HCT116 (cell line): ENCODE data around the gene RUNX2. TPM values are rescaled to one million over a fixed set of nuclear protein-coding genes. Genes with fewer than 3 reads are reported as not detected.

Experiments
- ATAC-seq: fragments of 200-7000 bp; cut with Tn5 transposase; 2 replicates; pipeline ENCODE4 v1.9.1; 2020; ENCODE audit warnings: mild to moderate bottlenecking, moderate library complexity
- BruUV-seq: library from RNA; stranded (reverse); fragments of 400-500 nt; replicated peaks from 2 replicates; lab custom pipeline; 2021; lab: Mats Ljungman, UMichigan
- CTCF ChIA-PET: fragments of 300-600 bp; sonication (Branson Sonifier 250); formaldehyde crosslinking; loops from one replicate; lab custom pipeline; 2021; ENCODE audit warnings: antibody characterized with exemption; lab: Charles Lee
- POLR2A ChIA-PET: fragments of 300-600, 350-600 bp; sonication (Branson Sonifier 250); formaldehyde crosslinking; loops from one replicate; lab custom pipeline; 2021; ENCODE audit warnings: antibody characterized with exemption; lab: Charles Lee
- RAD21 ChIA-PET, 2 experiments: fragments of 300-600 bp; sonication (Branson Sonifier 250); formaldehyde crosslinking; loops; one replicate each; lab custom pipeline; 2023; ENCODE audit warnings: low total read pairs in 2 of 2; ENCODE audit not compliant: uncharacterized antibody in 2 of 2, unreplicated experiment in 2 of 2, low non-redundant PET in 1 of 2; lab: Charles Lee
- DNase-seq: peaks from one replicate; pipeline ENCODE4 v3.0.0-alpha.2; 2010; ENCODE audit warnings: low read depth, low spot score
- H2AFZ ChIP-seq: fragments of 200-600 bp; shearing (Covaris generic), sonication (generic); 2 replicates; pipeline ENCODE4 v1.6.1; 2017; ENCODE audit warnings: low read depth, mixed run types, mixed read lengths, antibody characterized with exemption, low read length; ENCODE audit not compliant: poor library complexity, severe bottlenecking
- H3K27ac ChIP-seq: 2 replicates; pipeline ENCODE4 v1.5.1; 2012; ENCODE audit warnings: low read depth, low read length
- H3K27me3 ChIP-seq: fragments of 200-600 bp; sonication (generic); 2 replicates; pipeline ENCODE4 v1.6.1; 2016; ENCODE audit warnings: mixed run types, low read length, mixed read lengths; ENCODE audit not compliant: insufficient read depth
- H3K36me3 ChIP-seq, 2 experiments: fragments of 200-500 bp in 1 of 2; fragments of 200-600 bp in 1 of 2; sonication (Bioruptor generic) in 1 of 2; sonication (generic) in 1 of 2; 2 replicates each; pipeline versions ENCODE4 v1.5.1 to v1.6.1; 2014 to 2016; ENCODE audit warnings: low read length in 2 of 2, inconsistent platforms in 1 of 2, mixed read lengths in 1 of 2, mixed run types in 1 of 2; ENCODE audit not compliant: insufficient read depth in 2 of 2, control insufficient read depth in 1 of 2
- H3K4me1 ChIP-seq, 2 experiments: fragments of 200-600 bp in 1 of 2; sonication (generic) in 1 of 2; 2 replicates each; pipeline versions ENCODE4 v1.5.1 to v1.6.1; 2012 to 2017; ENCODE audit warnings: low read length in 2 of 2, inconsistent platforms in 1 of 2, mild to moderate bottlenecking in 1 of 2, mixed read lengths in 1 of 2, mixed run types in 1 of 2, moderate library complexity in 1 of 2; ENCODE audit not compliant: insufficient read depth in 2 of 2, control insufficient read depth in 1 of 2
- H3K4me2 ChIP-seq: fragments of 200-600 bp; sonication (generic); 2 replicates; pipeline ENCODE4 v1.6.1; 2017; ENCODE audit warnings: mixed run types, low read length, mixed read lengths
- H3K4me3 ChIP-seq, 2 experiments: fragments of 200-600 bp in 1 of 2; sonication (generic) in 1 of 2; replicated peaks in 1 of 2; 2 replicates each; pipeline ENCODE4 v1.5.1; 2011 to 2016; ENCODE audit warnings: low read length in 2 of 2, control low read depth in 1 of 2, low read depth in 1 of 2, mild to moderate bottlenecking in 1 of 2, mixed read lengths in 1 of 2, mixed run types in 1 of 2
- H3K79me2 ChIP-seq: fragments of 200-600 bp; sonication (generic); 2 replicates; pipeline ENCODE4 v1.6.1; 2017; ENCODE audit warnings: mild to moderate bottlenecking, mixed run types, low read length, moderate library complexity, mixed read lengths; ENCODE audit not compliant: insufficient read depth
- H3K9ac ChIP-seq: fragments of 200-600 bp; sonication (generic); 2 replicates; pipeline ENCODE4 v1.6.1; 2016; ENCODE audit warnings: low read length, mixed read lengths
- H3K9me2 ChIP-seq: fragments of 200-600 bp; sonication (generic), shearing (Covaris generic); 2 replicates; pipeline ENCODE4 v1.6.1; 2017; ENCODE audit warnings: mixed run types, mild to moderate bottlenecking, moderate library complexity; ENCODE audit not compliant: insufficient read depth
- H3K9me3 ChIP-seq, 2 experiments: fragments of 200-500 bp in 1 of 2; fragments of 200-600 bp in 1 of 2; sonication (Bioruptor generic) in 1 of 2; sonication (generic) in 1 of 2; 2 replicates each; pipeline ENCODE4 v1.6.1; 2014 to 2017; ENCODE audit warnings: low read length in 2 of 2, mixed read lengths in 2 of 2, inconsistent platforms in 1 of 2, low read depth in 1 of 2, mild to moderate bottlenecking in 1 of 2, mixed run types in 1 of 2, moderate library complexity in 1 of 2; ENCODE audit not compliant: control insufficient read depth in 1 of 2, insufficient read depth in 1 of 2
- H4K20me1 ChIP-seq: fragments of 200-600 bp; sonication (generic), shearing (Covaris generic); 2 replicates; pipeline ENCODE4 v1.6.1; 2017; ENCODE audit warnings: mixed run types, mild to moderate bottlenecking, moderate library complexity; ENCODE audit not compliant: insufficient read depth
- ATF3 ChIP-seq: IDR thresholded peaks from 2 replicates; pipeline ENCODE4 v1.6.1; 2012
- CBX3 ChIP-seq: IDR thresholded peaks from 2 replicates; pipeline ENCODE4 v1.6.1; 2012; ENCODE audit warnings: low read depth
- CEBPB ChIP-seq: IDR thresholded peaks from 2 replicates; pipeline ENCODE4 v1.6.1; 2012; ENCODE audit warnings: low read depth
- CTCF ChIP-seq, 3 experiments: fragments of 200-600 bp in 1 of 3; sonication (generic) in 1 of 3; IDR thresholded peaks in 2 of 3; conservative IDR thresholded peaks in 1 of 3; 2 replicates each; pipeline ENCODE4 v1.5.1; 2012 to 2017; ENCODE audit warnings: low read depth in 2 of 3, low read length in 2 of 3, antibody characterized with exemption in 1 of 3, borderline replicate concordance in 1 of 3, control low read depth in 1 of 3, mild to moderate bottlenecking in 1 of 3, mixed read lengths in 1 of 3, mixed run types in 1 of 3, moderate library complexity in 1 of 3; ENCODE audit not compliant: insufficient read depth in 1 of 3
- EGR1 ChIP-seq: IDR thresholded peaks from 2 replicates; pipeline ENCODE4 v1.6.1; 2012; ENCODE audit warnings: low read depth
- ELF1 ChIP-seq: IDR thresholded peaks from 2 replicates; pipeline ENCODE4 v1.6.1; 2012; ENCODE audit warnings: low read depth, borderline replicate concordance
- EZH2 ChIP-seq: fragments of 200-600 bp; sonication (generic); IDR thresholded peaks from 2 replicates; pipeline ENCODE4 v1.6.1; 2017; ENCODE audit warnings: antibody characterized with exemption, mixed run types
- EZH2phosphoT487 ChIP-seq: fragments of 200-600 bp; IDR thresholded peaks from 2 replicates; pipeline ENCODE4 v1.6.1; 2018; ENCODE audit warnings: antibody characterized with exemption, borderline replicate concordance
- FOSL1 ChIP-seq: IDR thresholded peaks from 2 replicates; pipeline ENCODE4 v1.6.1; 2012; ENCODE audit warnings: low read depth
- JUND ChIP-seq: IDR thresholded peaks from 2 replicates; pipeline ENCODE4 v1.6.1; 2012
- MAX ChIP-seq: IDR thresholded peaks from 2 replicates; pipeline ENCODE4 v1.6.1; 2012
- POLR2A ChIP-seq: IDR thresholded peaks from 2 replicates; pipeline ENCODE4 v1.7.0; 2011; ENCODE audit warnings: borderline replicate concordance; ENCODE audit not compliant: insufficient read depth, insufficient read length; ENCODE audit errors: extremely low read depth
- POLR2AphosphoS5 ChIP-seq: IDR thresholded peaks from 2 replicates; pipeline ENCODE4 v1.6.1; 2011; ENCODE audit warnings: mild to moderate bottlenecking, low read depth, low read length, moderate library complexity
- RAD21 ChIP-seq: IDR thresholded peaks from 2 replicates; pipeline ENCODE4 v1.6.1; 2012; ENCODE audit warnings: low read depth, mild to moderate bottlenecking
- REST ChIP-seq: IDR thresholded peaks from 2 replicates; pipeline ENCODE4 v1.6.1; 2012; ENCODE audit warnings: low read depth
- SRF ChIP-seq: IDR thresholded peaks from 2 replicates; pipeline ENCODE4 v1.6.1; 2012; ENCODE audit warnings: low read depth
- TCF7L2 ChIP-seq: IDR thresholded peaks from 2 replicates; pipeline ENCODE4 v1.7.0; 2011; ENCODE audit warnings: borderline replicate concordance, inconsistent platforms; ENCODE audit not compliant: insufficient read depth, insufficient read length; ENCODE audit errors: extremely low read depth
- YY1 ChIP-seq: IDR thresholded peaks from 2 replicates; pipeline ENCODE4 v1.6.1; 2011; ENCODE audit warnings: low read length, low read depth, moderate library complexity, mild to moderate bottlenecking; ENCODE audit not compliant: insufficient replicate concordance; ENCODE audit errors: extremely low read depth
- ZBTB33 ChIP-seq: IDR thresholded peaks from 2 replicates; pipeline ENCODE4 v1.6.1; 2011; ENCODE audit warnings: mild to moderate bottlenecking, low read length, moderate library complexity; ENCODE audit not compliant: insufficient replicate concordance; ENCODE audit errors: extremely low read depth
- ZFX ChIP-seq: fragments of 450-650 bp; IDR thresholded peaks from 2 replicates; pipeline ENCODE4 v1.6.1; 2017
- intact Hi-C: fragments of 100-400 bp; cut with micrococcal nuclease; formaldehyde crosslinking; loops from 2 replicates; pipeline ENCODE4 v1.10.0; 2022
- total RNA-seq: library from RNA; stranded (reverse); gene quantifications from one replicate; pipeline ENCODE4 v1.2.1, GENCODE V29; 2021; ENCODE audit not compliant: unreplicated experiment

Gene RUNX2
- total RNA-seq, 1 experiment from 2014 or later: 1.1 TPM

- POLR2A ChIA-PET: no interaction called here
These were observed 351.0 kb downstream of the RUNX2 start for GRCh38 chr6:45679163-45679562.

More at GRCh38 chr6:45679163-45679562, 351.0 kb downstream of the RUNX2 start:
- Histone ChIP-seq H2AFZ (no peak overlapping the region), H3K4me3 (no peak overlapping the region), H3K27ac (no peak overlapping the region), H4K20me1 (no peaks in the 10 kb centered on the region), H3K9me2 (no peaks in the 10 kb centered on the region), H3K4me2 (no peak overlapping the region), H3K36me3 (no peaks in the 10 kb centered on the region), H3K4me1 (no peaks in the 10 kb centered on the region), H3K27me3 (no peaks in the 10 kb centered on the region)
- DNase-seq: no peak
- TF ChIP-seq REST (no peak), EGR1 (no peak), FOSL1 (no peak), CBX3 (no peak), ELF1 (no peak), POLR2A (no peak), TCF7L2 (no peak), SRF (no peak), CTCF (IDR thresholded peaks at IDR 0.05 in 2 of 3, conservative IDR thresholded peaks at IDR 0.05 in 1 of 3; ENCODE audit: borderline replicate concordance in 1 of 3, insufficient read depth in 1 of 3, low read depth in 2 of 3, low read length in 2 of 3) (no peak), YY1 (no peak), EZH2 (no peak), MAX (no peak), POLR2AphosphoS5 (no peak), EZH2phosphoT487 (no peak), JUND (no peak), ATF3 (no peak), RAD21 (no peak), CEBPB (no peak), ZFX (no peak), ZBTB33 (no peak)
- TF ChIP-seq, all 23 proteins: peak for 0
- intact Hi-C loops: no loop called here
- ATAC-seq: no peak
- H3K9me3 ChIP-seq: no peaks in the 10 kb centered on the region; a peak in 2 of 4 replicates
- BruUV-seq: no TSS peak
- H3K9ac ChIP-seq: no peak overlapping the region
- ChIA-PET RAD21 (no interaction called here), CTCF (no interaction called here)
- H3K79me2 ChIP-seq: no peaks in the 10 kb centered on the region
